GM12872 (cell line): ENCODE measurements around the gene NFKB1.

Source experiments
- TF ChIP-seq, protein P1 (sequence below): IDR thresholded peaks from 3 replicates; pipeline ENCODE4 v1.5.1; 2011; ENCODE audit warnings: low read depth, mild to moderate bottlenecking, low read length, moderate library complexity; ENCODE audit not compliant: insufficient read depth

Gene NFKB1

DNA sequence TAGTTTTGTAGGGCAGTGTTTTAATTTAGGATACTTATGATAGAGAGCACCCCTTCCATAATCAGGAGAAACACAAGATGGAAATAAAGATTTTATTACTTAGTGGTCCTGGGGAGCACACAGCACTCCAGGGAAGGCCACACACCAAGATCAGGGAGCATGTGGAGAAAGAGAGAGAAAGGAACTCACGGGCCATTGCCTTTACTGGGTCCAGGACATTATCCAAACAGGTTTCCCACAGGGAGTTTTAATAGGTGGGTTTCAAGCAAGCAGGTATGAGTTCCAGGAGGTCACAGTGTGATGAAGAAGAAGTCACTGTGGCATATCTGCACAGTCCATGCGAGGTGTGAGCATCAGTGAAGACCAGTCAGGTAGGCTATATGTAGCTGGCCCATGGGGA lies 46.8 kb downstream of the NFKB1 start:
- TF ChIP-seq, protein P1, sequence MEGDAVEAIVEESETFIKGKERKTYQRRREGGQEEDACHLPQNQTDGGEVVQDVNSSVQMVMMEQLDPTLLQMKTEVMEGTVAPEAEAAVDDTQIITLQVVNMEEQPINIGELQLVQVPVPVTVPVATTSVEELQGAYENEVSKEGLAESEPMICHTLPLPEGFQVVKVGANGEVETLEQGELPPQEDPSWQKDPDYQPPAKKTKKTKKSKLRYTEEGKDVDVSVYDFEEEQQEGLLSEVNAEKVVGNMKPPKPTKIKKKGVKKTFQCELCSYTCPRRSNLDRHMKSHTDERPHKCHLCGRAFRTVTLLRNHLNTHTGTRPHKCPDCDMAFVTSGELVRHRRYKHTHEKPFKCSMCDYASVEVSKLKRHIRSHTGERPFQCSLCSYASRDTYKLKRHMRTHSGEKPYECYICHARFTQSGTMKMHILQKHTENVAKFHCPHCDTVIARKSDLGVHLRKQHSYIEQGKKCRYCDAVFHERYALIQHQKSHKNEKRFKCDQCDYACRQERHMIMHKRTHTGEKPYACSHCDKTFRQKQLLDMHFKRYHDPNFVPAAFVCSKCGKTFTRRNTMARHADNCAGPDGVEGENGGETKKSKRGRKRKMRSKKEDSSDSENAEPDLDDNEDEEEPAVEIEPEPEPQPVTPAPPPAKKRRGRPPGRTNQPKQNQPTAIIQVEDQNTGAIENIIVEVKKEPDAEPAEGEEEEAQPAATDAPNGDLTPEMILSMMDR, result no peak

DNA sequence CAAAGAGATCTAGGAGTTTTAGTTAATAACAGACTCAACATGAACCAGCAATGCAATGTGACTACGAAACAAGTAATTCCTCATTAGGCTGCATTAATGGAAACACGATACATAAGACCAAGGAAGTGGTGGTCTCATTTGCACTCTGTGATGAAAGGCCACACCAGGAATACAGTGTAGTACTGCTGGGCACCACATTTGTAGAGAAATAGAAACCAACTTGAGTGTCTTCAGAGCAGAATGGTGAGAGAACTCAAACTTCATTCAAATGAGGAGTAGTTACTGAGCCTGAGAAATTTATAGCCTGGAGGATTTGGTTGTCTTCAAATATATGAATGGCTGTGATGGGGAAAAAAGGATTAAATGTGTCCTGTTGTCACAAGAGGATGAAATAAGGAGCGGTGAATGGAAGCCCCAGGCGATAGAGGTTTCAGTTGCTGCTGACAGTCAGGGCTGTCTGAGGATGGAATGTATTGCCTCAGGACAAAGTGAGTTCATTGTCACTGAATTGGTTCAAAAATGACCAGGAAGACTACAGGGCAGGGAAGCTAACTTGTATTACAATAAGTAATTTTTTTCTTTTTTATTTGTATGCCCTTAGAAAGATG lies 50.9 kb downstream of the NFKB1 start:
- TF ChIP-seq, protein P1, result no peak

DNA sequence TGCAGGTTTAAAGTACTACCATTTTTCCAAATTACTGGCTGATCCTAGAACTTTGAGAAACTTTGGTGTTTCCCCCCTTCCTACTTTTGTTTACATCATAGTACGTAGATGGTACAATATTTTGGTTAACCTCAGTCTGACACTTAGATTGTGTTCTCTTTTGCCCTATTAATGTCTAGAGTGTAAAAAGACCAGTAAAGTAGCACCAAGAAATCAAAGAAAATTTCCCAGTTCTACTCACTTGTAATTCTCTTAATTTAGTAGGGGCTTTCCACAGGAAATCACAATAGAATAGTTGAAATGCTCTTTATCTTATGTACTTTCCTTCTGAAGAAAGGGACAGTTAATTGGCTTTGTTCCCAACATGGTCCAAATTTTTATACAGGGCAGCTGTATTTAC lies 51.6 kb downstream of the NFKB1 start:
- TF ChIP-seq, protein P1, result no peak

DNA sequence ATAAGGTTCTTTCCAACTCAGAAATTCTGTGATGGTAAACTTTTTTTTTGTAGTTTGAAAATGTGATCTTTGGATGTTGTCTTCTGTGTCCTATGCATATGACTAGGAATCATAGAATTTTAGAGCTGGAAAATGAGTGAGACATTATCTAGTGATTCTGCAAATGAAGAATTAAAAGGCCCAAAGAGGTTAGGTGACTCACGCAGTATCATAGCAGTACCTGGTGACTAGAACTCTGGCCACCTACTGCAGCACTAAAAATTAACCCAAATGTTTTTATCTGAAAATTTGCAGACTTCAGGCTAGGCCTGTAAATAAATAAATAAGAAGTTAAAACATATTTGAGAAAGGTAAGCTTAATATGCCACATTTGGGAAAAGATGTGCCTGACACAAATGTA lies 52.8 kb downstream of the NFKB1 start:
- TF ChIP-seq, protein P1, result no peak

DNA sequence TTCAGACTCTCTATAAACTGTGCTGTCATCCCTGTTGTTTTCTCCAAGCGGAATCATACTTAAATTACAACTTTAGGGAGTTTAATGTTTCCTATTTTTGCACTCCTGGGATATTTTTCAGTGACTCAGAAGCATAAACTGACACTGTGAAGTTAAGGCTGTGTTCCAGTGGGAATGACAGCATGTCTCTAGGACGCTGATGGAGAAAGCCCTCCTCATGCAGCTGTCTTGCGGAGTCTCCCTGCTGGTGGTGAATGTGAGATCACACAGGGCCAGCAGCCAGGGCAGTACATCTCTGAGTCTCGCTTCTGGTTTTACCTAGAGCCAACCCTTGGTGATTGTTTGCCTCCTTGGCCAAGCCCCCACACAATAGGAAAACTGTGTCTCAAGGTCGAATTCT lies 53.3 kb downstream of the NFKB1 start:
- TF ChIP-seq, protein P1, result no peak

DNA sequence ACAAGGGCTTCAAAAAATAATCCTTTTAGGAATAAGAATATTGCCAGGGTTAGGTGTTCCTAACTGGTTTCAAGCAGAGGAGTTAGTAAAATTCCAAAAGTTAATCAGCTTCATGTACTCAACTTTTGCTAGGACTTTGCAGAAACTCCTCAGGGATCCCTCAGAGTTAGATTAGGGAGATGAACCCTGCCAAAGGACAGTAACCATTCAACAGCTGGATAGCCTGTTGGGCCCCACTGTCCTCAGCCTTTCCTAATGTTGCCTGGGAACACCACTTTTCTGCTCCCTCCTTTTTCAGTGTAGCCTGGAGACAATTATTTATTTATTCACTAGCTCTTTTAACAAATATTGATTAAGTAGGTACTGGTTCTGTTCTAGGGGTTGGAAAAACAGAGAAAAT lies 53.8 kb downstream of the NFKB1 start:
- TF ChIP-seq, protein P1, result no peak

DNA sequence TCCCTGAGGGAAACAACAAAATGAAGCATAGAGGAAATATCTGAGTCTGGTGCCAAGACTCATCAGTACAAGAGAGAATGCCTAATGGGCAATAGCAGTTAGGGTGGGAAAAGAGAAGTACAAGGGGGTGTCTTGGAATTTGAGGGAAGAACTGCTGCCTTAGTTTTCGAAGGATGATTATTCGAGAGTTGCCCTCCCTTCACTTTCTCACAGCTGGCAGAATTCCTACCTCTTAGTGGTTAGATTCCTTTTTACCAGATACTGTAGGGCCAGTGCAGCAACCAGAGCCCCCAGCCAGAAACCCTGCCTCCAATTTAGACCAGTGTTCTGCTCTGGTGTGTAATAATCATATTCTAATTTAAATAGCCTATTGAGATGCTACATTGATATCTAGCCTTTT lies 56.5 kb downstream of the NFKB1 start:
- TF ChIP-seq, protein P1, result no peak
